ENCODE measurements around the gene CPZ.
A peak's percentile ranks its signal among the peaks of the same experiment; 100 is the strongest.

CPZ gene

DNA sequence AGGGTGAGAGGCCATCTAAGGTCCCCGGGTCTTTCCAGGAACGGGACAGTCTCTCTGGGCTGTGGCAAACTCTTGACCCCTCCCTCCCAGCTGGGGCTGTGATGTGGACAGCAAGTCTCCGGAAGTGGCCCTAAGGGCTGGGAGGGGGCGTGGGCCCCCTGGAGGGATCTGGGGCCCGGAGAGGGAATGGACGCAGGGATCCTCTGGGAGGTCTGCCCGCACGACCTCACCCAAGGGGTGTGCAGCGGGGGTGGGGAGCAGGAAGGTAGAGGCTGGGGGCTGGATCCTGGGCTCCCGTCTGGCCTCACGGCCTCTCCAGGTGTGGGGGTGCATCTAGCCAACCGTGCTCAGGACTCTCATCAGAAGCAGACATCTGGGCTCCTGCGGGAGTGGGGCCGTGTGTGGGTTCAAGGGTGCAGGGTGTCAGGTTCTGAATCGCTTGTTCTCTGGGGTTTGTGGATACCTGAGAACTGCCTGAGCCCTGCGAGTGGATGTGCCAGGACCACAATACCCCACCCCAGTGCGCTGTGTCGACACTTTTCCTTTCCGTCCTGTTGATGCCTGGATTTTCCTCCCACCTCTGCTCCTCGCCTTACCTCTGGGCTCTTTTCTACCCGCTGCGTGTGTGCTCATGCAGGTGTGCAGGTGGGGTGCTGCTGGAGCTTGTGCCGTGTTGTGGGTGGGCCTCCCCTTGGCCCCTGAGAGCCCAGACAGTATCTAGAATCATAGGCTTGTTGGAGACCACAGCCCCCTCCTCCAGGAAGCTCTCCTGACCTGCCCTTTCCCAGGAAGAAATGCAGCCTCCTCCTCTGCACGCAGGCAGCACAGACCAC is 915 bp downstream of the CPZ start:
- no peak for DNase-seq (ENCODE audit: extremely low spot score, insufficient read length, low read depth)
- no peak for FAIRE-seq

DNA sequence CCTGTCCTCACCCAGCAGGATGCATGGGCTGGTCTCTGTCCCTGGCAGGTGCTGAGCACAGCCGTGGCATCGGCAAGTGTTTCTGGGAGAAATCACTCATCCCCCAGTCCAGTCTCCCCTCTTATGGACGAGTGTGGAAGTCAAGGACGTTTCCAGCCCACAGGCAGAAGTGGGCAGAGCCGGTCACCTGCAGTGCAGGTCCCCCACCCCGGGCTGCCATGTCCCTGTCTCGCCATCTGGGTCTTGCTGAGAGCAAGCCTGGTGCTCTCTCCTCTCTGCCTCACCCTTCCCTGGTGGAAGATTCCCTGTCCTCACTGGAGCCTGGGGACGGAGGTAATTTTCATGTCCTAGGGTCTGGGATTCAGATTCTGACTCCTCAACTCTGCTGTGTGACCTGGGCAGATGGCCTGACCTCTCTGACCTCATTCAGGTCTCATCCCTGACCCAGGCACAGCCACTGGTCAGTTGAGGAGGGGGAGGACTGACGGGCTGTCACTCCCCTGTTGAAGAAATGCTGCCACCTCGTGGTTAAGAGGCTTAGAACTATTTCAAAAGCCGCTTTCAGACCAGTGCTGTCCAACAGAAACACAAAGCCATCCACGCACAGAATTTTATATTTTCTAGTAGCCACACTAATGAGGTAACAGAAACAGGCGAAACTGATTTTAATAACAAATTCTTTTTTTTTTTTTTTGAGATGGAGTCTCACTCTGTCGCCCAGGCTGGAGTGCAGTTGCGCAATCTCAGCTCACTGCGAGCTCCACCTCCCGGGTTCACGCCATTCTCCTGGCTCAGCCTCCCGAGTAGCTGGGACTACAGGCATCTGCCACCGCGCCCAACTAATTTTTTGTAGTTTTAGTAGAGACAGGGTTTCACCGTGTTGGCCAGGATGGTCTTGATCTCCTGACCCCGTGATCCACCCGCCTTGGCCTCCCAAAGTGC is 1.8 kb downstream of the CPZ start:
- FAIRE-seq (peak; percentile 66), DNase-seq (ENCODE audit: extremely low spot score, insufficient read length, low read depth) (peak; percentile 44)

DNA sequence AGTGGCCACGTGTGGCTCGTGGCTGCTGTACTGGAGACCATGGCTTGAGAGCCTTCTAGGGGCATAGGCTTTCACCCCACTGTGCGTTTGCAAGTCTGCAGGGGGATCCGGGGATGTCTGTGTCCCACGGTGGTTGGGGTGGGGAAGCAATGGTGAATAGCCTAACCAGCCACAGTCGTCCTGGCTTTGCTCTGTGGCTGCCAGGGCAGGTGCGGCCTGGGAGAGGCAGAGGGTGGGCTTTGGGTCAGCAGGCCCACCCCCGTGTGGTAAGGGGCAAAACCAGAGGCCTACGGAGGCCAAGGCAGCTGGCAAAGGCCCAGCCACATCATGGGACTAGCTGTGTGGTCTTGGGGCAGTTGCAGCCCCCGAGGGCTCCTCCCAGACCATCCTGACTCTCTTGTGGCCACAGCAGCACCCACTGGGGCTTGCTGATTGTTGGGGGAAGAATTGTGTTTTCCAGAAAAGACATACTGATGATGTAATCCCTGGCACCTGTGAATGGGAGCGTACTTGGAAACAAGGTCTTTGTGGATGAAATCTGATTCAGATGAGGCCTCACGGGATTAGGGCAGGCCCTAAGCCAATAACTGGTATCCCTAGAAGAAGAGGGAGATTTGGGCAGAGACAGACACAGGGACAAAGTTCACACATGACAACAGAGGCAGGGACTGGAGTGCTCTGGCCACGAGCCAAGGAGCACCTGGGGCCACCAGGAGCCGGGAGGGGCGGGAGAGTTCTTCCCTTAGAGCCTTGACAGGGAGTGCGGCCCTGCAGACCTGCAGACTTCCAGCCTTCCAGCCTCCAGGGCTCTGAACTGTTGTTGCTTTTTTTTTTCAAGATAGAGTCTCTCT is 2.9 kb downstream of the CPZ start:
- FAIRE-seq (no peak), DNase-seq (ENCODE audit: extremely low spot score, insufficient read length, low read depth) (no peak)

GRCh38 chr4:8596891-8597290 is 4.3 kb downstream of the CPZ start:
- FAIRE-seq = no peak
- DNase-seq (ENCODE audit: extremely low spot score, insufficient read length, low read depth) = no peak

GRCh38 chr4:8597319-8597718 is 4.8 kb downstream of the CPZ start:
- FAIRE-seq (no peak), DNase-seq (ENCODE audit: extremely low spot score, insufficient read length, low read depth) (no peak)

GRCh38 chr4:8597791-8598190 is 5.2 kb downstream of the CPZ start:
- DNase-seq (ENCODE audit: extremely low spot score, insufficient read length, low read depth) = no peak
- no peak for FAIRE-seq

DNA sequence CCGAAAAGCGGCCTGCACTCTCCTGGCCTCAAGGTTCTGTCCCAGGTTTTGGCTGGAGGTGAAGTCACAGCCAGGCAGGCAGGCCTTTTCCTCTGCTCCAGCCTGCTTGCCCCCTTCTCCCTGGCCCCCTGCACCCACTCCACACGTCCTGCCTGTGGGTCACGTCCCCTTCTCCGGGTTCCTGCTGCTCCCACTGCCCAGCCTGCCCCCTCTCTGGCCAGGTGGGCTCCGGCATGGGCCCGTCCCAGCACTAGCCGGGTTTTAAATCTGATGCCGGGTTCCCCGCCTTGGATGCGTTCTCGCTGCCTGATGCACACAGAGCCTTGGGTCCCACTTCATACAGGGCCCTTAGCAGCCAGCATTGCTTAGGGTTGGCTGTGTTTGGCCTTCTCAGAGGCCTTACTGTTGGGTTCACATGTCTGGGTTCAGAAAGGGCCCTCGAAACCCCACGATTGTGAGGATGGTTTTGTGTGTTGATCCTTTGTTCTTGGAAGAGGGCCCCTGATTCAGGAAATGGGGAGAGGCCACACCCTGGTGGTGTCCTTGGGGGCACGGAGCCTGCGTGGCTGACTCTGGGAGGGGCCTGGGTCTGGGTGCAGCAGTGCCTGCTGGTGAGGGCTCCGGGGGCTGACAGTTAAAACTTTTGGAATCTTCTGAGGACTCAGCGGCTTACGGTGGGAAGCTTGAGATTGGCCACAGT is 6.0 kb downstream of the CPZ start:
- no peak for DNase-seq (ENCODE audit: extremely low spot score, insufficient read length, low read depth)
- no peak for FAIRE-seq

- FAIRE-seq (no peak), DNase-seq (ENCODE audit: extremely low spot score, insufficient read length, low read depth) (no peak)
Measured at GRCh38 chr4:8599091-8599460, 6.5 kb downstream of the CPZ start.

DNA sequence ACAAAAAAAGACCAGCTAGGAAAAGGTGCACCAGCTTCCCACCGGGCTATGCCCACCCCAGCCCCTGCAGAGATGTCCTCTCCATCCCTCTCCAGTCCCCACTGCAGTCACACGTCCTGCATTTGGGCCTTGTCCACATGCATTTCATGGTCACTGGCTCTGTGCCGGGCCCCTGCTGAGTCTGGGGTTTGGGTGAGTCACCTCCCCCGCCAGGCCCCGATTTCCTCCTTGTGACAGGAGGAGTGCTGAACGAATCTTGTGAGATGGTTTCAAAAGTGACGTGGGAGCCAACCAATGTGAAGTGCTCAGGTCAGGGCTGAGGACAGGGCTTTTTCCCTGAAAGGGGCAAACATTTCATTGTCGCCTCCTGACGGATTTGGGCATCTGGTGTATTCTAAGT is 7.1 kb downstream of the CPZ start:
- no peak for DNase-seq (ENCODE audit: extremely low spot score, insufficient read length, low read depth)
- no peak for FAIRE-seq

DNA sequence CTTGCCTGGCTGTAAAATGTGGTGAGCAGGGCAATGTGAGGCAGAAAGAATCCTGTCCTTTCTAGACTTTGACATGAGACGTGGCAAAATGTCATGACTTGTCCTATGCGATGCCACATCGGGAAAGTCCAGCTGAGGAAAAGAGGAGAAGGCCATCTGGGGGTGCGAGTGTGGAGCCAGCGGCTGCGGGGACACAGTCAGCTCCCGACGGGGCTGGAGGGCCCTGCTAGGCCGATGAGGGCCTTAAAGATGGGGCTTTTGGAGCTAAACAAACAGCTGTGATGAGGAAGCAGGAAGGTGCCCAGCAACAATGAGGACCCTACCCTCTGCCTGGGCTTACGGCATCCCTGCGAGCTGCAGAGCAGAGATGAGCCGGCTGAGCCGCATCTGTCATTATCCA is 7.7 kb downstream of the CPZ start:
- no peak for DNase-seq (ENCODE audit: extremely low spot score, insufficient read length, low read depth)
- FAIRE-seq = no peak

DNA sequence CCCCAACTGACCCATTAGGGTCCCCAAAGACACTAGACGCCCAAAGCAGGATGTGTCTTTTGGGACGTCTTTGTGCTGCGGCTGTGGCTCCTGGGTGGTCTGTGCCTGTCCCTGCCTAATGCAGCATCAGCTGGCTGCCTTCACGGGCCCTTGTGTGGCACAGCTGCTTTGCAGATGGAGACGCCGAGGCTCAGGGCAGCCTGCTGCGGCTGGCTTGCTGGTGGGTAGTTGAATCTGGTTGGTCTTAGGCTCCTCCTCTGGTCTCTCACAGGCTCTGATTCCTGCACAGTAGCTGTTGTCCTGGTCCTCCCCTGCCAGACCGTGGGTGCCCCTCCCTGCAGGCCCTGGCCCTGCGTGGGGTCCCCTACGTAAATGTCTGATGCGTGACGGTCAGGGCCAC is 8.1 kb downstream of the CPZ start:
- no peak for FAIRE-seq

GRCh38 chr4:8601086-8601485 is 8.5 kb downstream of the CPZ start:
- no peak for DNase-seq (ENCODE audit: extremely low spot score, insufficient read length, low read depth)
- FAIRE-seq = no peak

More for the DNA sequence above, 8.1 kb downstream of the CPZ start:
- no peak for DNase-seq (ENCODE audit: extremely low spot score, insufficient read length, low read depth)

- DNase-seq (ENCODE audit: extremely low spot score, insufficient read length, low read depth) (no peak), FAIRE-seq (no peak)
Measured at GRCh38 chr4:8601556-8601955, 9.0 kb downstream of the CPZ start.

DNA sequence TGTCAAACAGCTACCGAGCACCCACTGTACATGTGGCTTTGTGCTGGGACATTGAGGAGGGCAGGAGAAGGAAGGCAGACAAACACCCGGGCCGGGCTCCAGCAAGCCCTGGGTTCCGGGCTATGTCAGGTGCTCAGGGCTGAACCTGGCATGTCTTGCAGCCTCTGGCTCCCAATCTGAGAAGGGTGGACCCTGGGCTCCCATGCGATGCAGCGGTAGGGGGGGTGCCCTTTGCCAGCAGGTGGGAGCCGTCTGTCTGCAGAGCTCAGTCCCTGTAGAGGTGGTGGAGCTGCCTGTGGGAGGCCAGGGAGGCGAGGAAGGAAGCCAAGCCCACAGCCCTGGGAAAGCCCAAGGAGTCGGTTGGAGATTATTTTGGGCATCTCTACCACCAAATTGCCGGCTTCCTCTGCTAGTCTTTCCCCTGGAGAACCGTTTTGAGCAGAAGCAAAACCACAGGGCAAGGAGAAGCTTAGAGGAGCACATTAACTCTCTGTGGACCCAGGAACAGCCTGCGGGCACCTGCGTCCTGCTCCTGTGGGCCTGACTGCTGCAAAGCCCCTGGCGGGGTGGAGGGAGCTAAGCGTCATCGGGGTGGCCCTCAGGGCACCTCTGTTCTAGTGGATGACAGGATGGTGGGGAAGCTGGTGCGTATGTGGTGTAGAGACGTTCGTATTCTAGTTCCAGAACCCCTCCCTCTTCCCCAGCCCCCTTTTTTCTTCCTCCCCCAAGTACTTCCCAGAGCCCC is 10.3 kb downstream of the CPZ start:
- no peak for FAIRE-seq
- DNase-seq (ENCODE audit: extremely low spot score, insufficient read length, low read depth) = no peak

- DNase-seq (ENCODE audit: extremely low spot score, insufficient read length, low read depth) = no peak
- no peak for FAIRE-seq
Measured at GRCh38 chr4:8603931-8604330, 11.4 kb downstream of the CPZ start.

GRCh38 chr4:8605289-8605688 is 12.7 kb downstream of the CPZ start:
- FAIRE-seq = no peak
- no peak for DNase-seq (ENCODE audit: extremely low spot score, insufficient read length, low read depth)

- no peak for DNase-seq (ENCODE audit: extremely low spot score, insufficient read length, low read depth)
- FAIRE-seq = no peak
Measured at GRCh38 chr4:8606476-8606875, 13.9 kb downstream of the CPZ start.

GRCh38 chr4:8606966-8607365 is 14.4 kb downstream of the CPZ start:
- DNase-seq (ENCODE audit: extremely low spot score, insufficient read length, low read depth) (no peak), FAIRE-seq (no peak)
